ENCODE data around the gene PCBP4.
A peak's percentile ranks its signal among the peaks of the same experiment; 100 is the strongest.

Gene PCBP4

GRCh38 chr3:51977446-51978142 lies 10.3 kb upstream of the PCBP4 start (continued):
- TF ChIP-seq CSRNP3 (CRISPR knock-in tag; IDR thresholded peaks at IDR 0.05) (no peak), ESRRG (CRISPR knock-in tag; IDR thresholded peaks at IDR 0.05) (no peak)

- no peak for TF ChIP-seq TOX (CRISPR knock-in tag; IDR thresholded peaks at IDR 0.05; ENCODE audit: borderline replicate concordance)
- 0 out of 2 replicates have a peak, but pooled peaks have one; percentile 32 for TF ChIP-seq PATZ1 (CRISPR knock-in tag; IDR thresholded peaks at IDR 0.05; ENCODE audit: borderline replicate concordance)
- TF ChIP-seq CSDC2 (CRISPR knock-in tag; IDR thresholded peaks at IDR 0.05), result no peak
- peak; percentile 21 for ATAC-seq
Observed at GRCh38 chr3:51975852-51976549, 8.7 kb upstream of the PCBP4 start.

GRCh38 chr3:51974963-51975851 lies 8.0 kb upstream of the PCBP4 start, which contains the start of gene ABHD14A:
Gene ABHD14A, plus strand, starts transcription at chr3:51975064. Its CDS starts 72 bp downstream, at chr3:51975136.
- peak; percentile 87 for ATAC-seq
- TF ChIP-seq PPARA (CRISPR knock-in tag; IDR thresholded peaks at IDR 0.05; ENCODE audit: borderline replicate concordance) (no peak), SNAI2 (CRISPR knock-in tag; IDR thresholded peaks at IDR 0.05) (no peak), ARNTL (CRISPR knock-in tag; IDR thresholded peaks at IDR 0.05; ENCODE audit: borderline replicate concordance, low read depth) (no peak), CSRNP3 (CRISPR knock-in tag; IDR thresholded peaks at IDR 0.05) (no peak), ZNF565 (CRISPR knock-in tag; conservative IDR thresholded peaks at IDR 0.05; ENCODE audit: low read depth) (no peak), ZFP30 (CRISPR knock-in tag; IDR thresholded peaks at IDR 0.05) (no peak), TSHZ2 (CRISPR knock-in tag; IDR thresholded peaks at IDR 0.05) (no peak), PATZ1 (CRISPR knock-in tag; IDR thresholded peaks at IDR 0.05; ENCODE audit: borderline replicate concordance) (no peak), ZNF8 (CRISPR knock-in tag; IDR thresholded peaks at IDR 0.05) (no peak), RARB (CRISPR knock-in tag; IDR thresholded peaks at IDR 0.05) (no peak), CREB5 (CRISPR knock-in tag; IDR thresholded peaks at IDR 0.05; ENCODE audit: low read depth) (no peak), ISL1 (CRISPR knock-in tag; IDR thresholded peaks at IDR 0.05) (no peak), TCF4 (CRISPR knock-in tag; IDR thresholded peaks at IDR 0.05; ENCODE audit: borderline replicate concordance) (no peak), ZC3H10 (CRISPR knock-in tag; IDR thresholded peaks at IDR 0.05) (no peak), ZNF70 (CRISPR knock-in tag; IDR thresholded peaks at IDR 0.05) (no peak), ZFP3 (CRISPR knock-in tag; IDR thresholded peaks at IDR 0.05) (no peak), ESRRG (CRISPR knock-in tag; IDR thresholded peaks at IDR 0.05) (no peak), GLIS3 (CRISPR knock-in tag; IDR thresholded peaks at IDR 0.05) (no peak)

All from SK-N-SH treated with all-trans-retinoic acid at 6 μM for 48 hours (cell line).